ENCODE results near the gene LPCAT1.
A peak's percentile ranks its signal among the peaks of the same experiment; 100 is the strongest.

Gene LPCAT1

GRCh38 chr5:1521671-1522600 lies 1.8 kb downstream of the LPCAT1 start:
- DNase-seq (ENCODE audit: low spot score): peak; percentile 40

GRCh38 chr5:1520791-1521453 lies 2.8 kb downstream of the LPCAT1 start:
- DNase-seq (ENCODE audit: low spot score): peak; percentile 69

GRCh38 chr5:1519631-1520210 lies 4.0 kb downstream of the LPCAT1 start:
- DNase-seq (ENCODE audit: low spot score): peak; percentile 15

- DNase-seq (ENCODE audit: low spot score): peak; percentile 12
These were observed 5.9 kb downstream of the LPCAT1 start for GRCh38 chr5:1517838-1518237.

GRCh38 chr5:1516615-1517601 lies 6.9 kb downstream of the LPCAT1 start:
- peak; percentile 5 for DNase-seq (ENCODE audit: low spot score)

- peak; percentile 16 for DNase-seq (ENCODE audit: low spot score)
These were observed 7.7 kb downstream of the LPCAT1 start for GRCh38 chr5:1515921-1516571.

- peak; percentile 19 for DNase-seq (ENCODE audit: low spot score)
These were observed 8.3 kb downstream of the LPCAT1 start for GRCh38 chr5:1515311-1515920.

- DNase-seq (ENCODE audit: low spot score): peak; percentile 20
These were observed 8.9 kb downstream of the LPCAT1 start for GRCh38 chr5:1514819-1515310.

GRCh38 chr5:1514027-1514818 lies 9.5 kb downstream of the LPCAT1 start:
- peak; percentile 52 for DNase-seq (ENCODE audit: low spot score)

GRCh38 chr5:1513326-1514026 lies 10.3 kb downstream of the LPCAT1 start:
- DNase-seq (ENCODE audit: low spot score): peak; percentile 1

GRCh38 chr5:1512541-1513291 lies 11.0 kb downstream of the LPCAT1 start:
- DNase-seq (ENCODE audit: low spot score): peak; percentile 24

GRCh38 chr5:1511651-1512540 lies 11.9 kb downstream of the LPCAT1 start:
- DNase-seq (ENCODE audit: low spot score): peak; percentile 80

GRCh38 chr5:1511048-1511447 lies 12.7 kb downstream of the LPCAT1 start:
- no peak for DNase-seq (ENCODE audit: low spot score)

GRCh38 chr5:1510631-1511030 lies 13.1 kb downstream of the LPCAT1 start:
- DNase-seq (ENCODE audit: low spot score): peak; percentile 17

GRCh38 chr5:1510151-1510561 lies 13.6 kb downstream of the LPCAT1 start:
- DNase-seq (ENCODE audit: low spot score): peak; percentile 4

GRCh38 chr5:1509346-1510085 lies 14.2 kb downstream of the LPCAT1 start:
- DNase-seq (ENCODE audit: low spot score): peak; percentile 14
